HG03045 (cell line): ENCODE measurements around the gene ABCA4.

Experiments used
- ATAC-seq: cut with Tn5 transposase; IDR thresholded peaks from one replicate; pipeline ENCODE4 v1.9.1; 2021; ENCODE audit warnings: mild to moderate bottlenecking, moderate library complexity; ENCODE audit not compliant: unreplicated experiment

ABCA4 gene

GRCh38 chr1:94124538-94124937, 3.6 kb upstream of the ABCA4 start:
- no peak for ATAC-seq

GRCh38 chr1:94122201-94122970, 1.4 kb upstream of the ABCA4 start:
- ATAC-seq = no peak

GRCh38 chr1:94121411-94121821, 468 bp upstream of the ABCA4 start:
- no peak for ATAC-seq

GRCh38 chr1:94120570-94120901, 412 bp downstream of the ABCA4 start:
- no peak for ATAC-seq

- no peak for ATAC-seq
Observed at GRCh38 chr1:94119796-94120569, 965 bp downstream of the ABCA4 start.

- no peak for ATAC-seq
Observed at GRCh38 chr1:94119306-94119705, 1.6 kb downstream of the ABCA4 start.

- ATAC-seq = no peak
Observed at GRCh38 chr1:94118471-94118870, 2.5 kb downstream of the ABCA4 start.

GRCh38 chr1:94118013-94118412, 2.9 kb downstream of the ABCA4 start:
- no peak for ATAC-seq

- no peak for ATAC-seq
Observed at GRCh38 chr1:94117259-94117851, 3.6 kb downstream of the ABCA4 start.

GRCh38 chr1:94115900-94116436, 5.0 kb downstream of the ABCA4 start:
- ATAC-seq = no peak

GRCh38 chr1:94115254-94115899, 5.6 kb downstream of the ABCA4 start:
- ATAC-seq = no peak

- no peak for ATAC-seq
Observed at GRCh38 chr1:94113589-94114226, 7.2 kb downstream of the ABCA4 start.

GRCh38 chr1:94111879-94112278, 9.1 kb downstream of the ABCA4 start:
- no peak for ATAC-seq

GRCh38 chr1:94110946-94111740, 9.8 kb downstream of the ABCA4 start:
- no peak for ATAC-seq

- ATAC-seq = no peak
Observed at GRCh38 chr1:94110021-94110761, 10.8 kb downstream of the ABCA4 start.

- no peak for ATAC-seq
Observed at GRCh38 chr1:94109478-94109877, 11.5 kb downstream of the ABCA4 start.

- no peak for ATAC-seq
Observed at GRCh38 chr1:94107141-94107540, 13.8 kb downstream of the ABCA4 start.

- no peak for ATAC-seq
Observed at GRCh38 chr1:94106716-94107115, 14.2 kb downstream of the ABCA4 start.

GRCh38 chr1:94105957-94106529, 14.9 kb downstream of the ABCA4 start:
- ATAC-seq = no peak
